Keratinocyte (primary cell): Measurements from ENCODE around the gene TNS3. TPM values are rescaled to one million over a fixed set of nuclear protein-coding genes. Genes with fewer than 3 reads are reported as not detected.

ENCODE experiments used
- DNase-seq: peaks from one replicate; pipeline ENCODE4 v3.0.0-alpha.2; 2011; ENCODE audit warnings: low read depth, missing footprints, low spot score
- FAIRE-seq: peaks from 2 replicates; lab custom pipeline; 2011; peaks lifted over from hg19 to GRCh38; lab: Jason Lieb, UNC
- H2AFZ ChIP-seq: 2 replicates; pipeline ENCODE4 v1.6.0; 2012; ENCODE audit warnings: low read length, control low read depth, inconsistent platforms; ENCODE audit not compliant: control insufficient read depth
- H3K27ac ChIP-seq: 2 replicates; pipeline ENCODE4 v1.5.1; 2011; ENCODE audit warnings: low read length; ENCODE audit not compliant: control insufficient read depth, insufficient read depth
- H3K27me3 ChIP-seq: 3 replicates; pipeline ENCODE4 v1.6.0; 2011; ENCODE audit warnings: low read length; ENCODE audit not compliant: control insufficient read depth, insufficient read depth; ENCODE audit errors: extremely low read depth
- H3K36me3 ChIP-seq, 2 experiments: 2 replicates in 1 of 2; 3 replicates in 1 of 2; pipeline ENCODE4 v1.5.1; 2011; ENCODE audit warnings: low read length in 2 of 2, mild to moderate bottlenecking in 1 of 2; ENCODE audit not compliant: control insufficient read depth in 2 of 2, insufficient read depth in 2 of 2; ENCODE audit errors: extremely low read depth in 1 of 2
- H3K4me1 ChIP-seq: 3 replicates; pipeline ENCODE4 v1.5.1; 2011; ENCODE audit warnings: low read length; ENCODE audit not compliant: control insufficient read depth, insufficient read depth; ENCODE audit errors: extremely low read depth
- H3K4me2 ChIP-seq: 3 replicates; pipeline ENCODE4 v1.6.0; 2011; ENCODE audit warnings: low read depth, low read length; ENCODE audit not compliant: control insufficient read depth, insufficient read depth; ENCODE audit errors: extremely low read depth
- H3K4me3 ChIP-seq, 3 experiments: fragments of 200-600 bp in 1 of 3; sonication (generic) in 1 of 3; 2 replicates in 2 of 3; 3 replicates in 1 of 3; pipeline ENCODE4 v1.5.1; 2011 to 2016; ENCODE audit warnings: low read length in 3 of 3, mild to moderate bottlenecking in 3 of 3, control low read depth in 2 of 3, inconsistent platforms in 1 of 3, low read depth in 1 of 3, mixed read lengths in 1 of 3, mixed run types in 1 of 3, moderate library complexity in 1 of 3; ENCODE audit not compliant: control insufficient read depth in 2 of 3, insufficient read depth in 2 of 3; ENCODE audit errors: extremely low read depth in 1 of 3
- H3K79me2 ChIP-seq: 2 replicates; pipeline ENCODE4 v1.6.0; 2012; ENCODE audit warnings: low read length; ENCODE audit not compliant: control insufficient read depth, insufficient read depth
- H3K9ac ChIP-seq: 3 replicates; pipeline ENCODE4 v1.6.0; 2011; ENCODE audit warnings: low read length; ENCODE audit not compliant: control insufficient read depth, insufficient read depth; ENCODE audit errors: extremely low read depth
- H3K9me1 ChIP-seq: 3 replicates; pipeline ENCODE4 v1.6.0; 2011; ENCODE audit warnings: low read length; ENCODE audit not compliant: control insufficient read depth, insufficient read depth; ENCODE audit errors: extremely low read depth
- H3K9me3 ChIP-seq: 2 replicates; pipeline ENCODE4 v1.5.1; 2012; ENCODE audit warnings: low read depth, low read length; ENCODE audit not compliant: control insufficient read depth
- H4K20me1 ChIP-seq: 3 replicates; pipeline ENCODE4 v1.6.0; 2011; ENCODE audit warnings: low read length; ENCODE audit not compliant: control insufficient read depth, insufficient read depth; ENCODE audit errors: extremely low read depth
- CTCF ChIP-seq, 3 experiments: IDR thresholded peaks in 1 of 3; conservative IDR thresholded peaks in 1 of 3; optimal IDR thresholded peaks in 1 of 3; 2 replicates in 2 of 3; 3 replicates in 1 of 3; pipeline versions ENCODE3 to v1.5.1; 2011; ENCODE audit warnings: low read length in 3 of 3, mild to moderate bottlenecking in 3 of 3, moderate library complexity in 2 of 3, control low read depth in 1 of 3, inconsistent platforms in 1 of 3; ENCODE audit not compliant: insufficient read depth in 2 of 3; ENCODE audit errors: extremely low read depth in 1 of 3
- EZH2 ChIP-seq: IDR thresholded peaks from one replicate; pipeline ENCODE4 v1.6.1; 2012; ENCODE audit warnings: inconsistent platforms, mild to moderate bottlenecking, low read length, moderate library complexity
- dilution Hi-C: fragments of 300-500 bp; cut with MboI; formaldehyde crosslinking; loops from one replicate; pipeline ENCODE4 v1.7.0; 2020; ENCODE audit warnings: low sequenced_read_pairs; ENCODE audit not compliant: extremely low pct_ligation_motif_present
- polyA plus RNA-seq, 5 experiments: library from polyadenylated mRNA; depleted of rRNA in 3 of 5; stranded (reverse) in 3 of 5; stranded (forward) in 1 of 5; unstranded in 1 of 5; fragments of >200 nt; gene quantifications; 1 replicate in 1 of 5; 2 replicates in 3 of 5; 3 replicates in 1 of 5; pipeline versions ENCODE4 v1.2.1 to v1.2.3, GENCODE V29; 2011 to 2012; ENCODE audit warnings: missing spikeins in 2 of 5, low read depth in 1 of 5, low replicate concordance in 1 of 5

TNS3 gene
- polyA plus RNA-seq, 1 donor (not counting 4 experiments of a cell fraction or from before 2014, with no cell fraction given), result 3.9 TPM

DNA sequence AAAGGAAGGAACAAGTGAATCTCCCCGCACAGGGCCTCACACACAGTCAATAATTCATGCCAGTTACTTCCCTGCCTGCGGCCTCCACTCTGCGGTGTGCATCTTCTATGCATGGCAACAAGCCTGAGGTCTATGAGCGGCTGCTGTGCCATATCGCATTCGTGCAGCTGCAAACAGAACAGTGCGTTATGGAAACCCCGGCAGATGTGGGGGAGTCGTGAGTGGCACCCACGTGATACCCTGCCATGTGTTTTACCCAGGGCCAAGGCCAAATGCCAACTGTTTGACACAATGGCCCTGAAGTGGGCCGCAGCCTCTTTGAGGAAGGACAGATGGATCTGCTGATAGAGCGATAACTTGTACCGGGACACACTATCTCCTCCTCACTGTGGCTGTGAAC is 13.4 kb downstream of the TNS3 start:
- Histone ChIP-seq H4K20me1 (no peaks in the 10 kb centered on the region), H3K9me1 (no peaks in the 10 kb centered on the region), H3K9me3 (no peaks in the 10 kb centered on the region), H2AFZ (no peak overlapping the region), H3K4me3 (no peak overlapping the region), H3K36me3 (no peaks in the 10 kb centered on the region), H3K4me1 (peaks cover 20% of the 10 kb centered on the region), H3K79me2 (no peaks in the 10 kb centered on the region), H3K27me3 (no peaks in the 10 kb centered on the region), H3K9ac (no peak overlapping the region), H3K4me2 (no peak overlapping the region), H3K27ac (no peak overlapping the region)
- dilution Hi-C loops, result no loop called here
- no peak for FAIRE-seq
- DNase-seq, result no peak
- TF ChIP-seq CTCF (optimal IDR thresholded peaks at IDR 0.05 in 1 of 3, IDR thresholded peaks at IDR 0.05 in 1 of 3, conservative IDR thresholded peaks at IDR 0.05 in 1 of 3; ENCODE audit: extremely low read depth in 1 of 3, insufficient read depth in 2 of 3, low read length in 3 of 3) (no peak), EZH2 (no peak)

DNA sequence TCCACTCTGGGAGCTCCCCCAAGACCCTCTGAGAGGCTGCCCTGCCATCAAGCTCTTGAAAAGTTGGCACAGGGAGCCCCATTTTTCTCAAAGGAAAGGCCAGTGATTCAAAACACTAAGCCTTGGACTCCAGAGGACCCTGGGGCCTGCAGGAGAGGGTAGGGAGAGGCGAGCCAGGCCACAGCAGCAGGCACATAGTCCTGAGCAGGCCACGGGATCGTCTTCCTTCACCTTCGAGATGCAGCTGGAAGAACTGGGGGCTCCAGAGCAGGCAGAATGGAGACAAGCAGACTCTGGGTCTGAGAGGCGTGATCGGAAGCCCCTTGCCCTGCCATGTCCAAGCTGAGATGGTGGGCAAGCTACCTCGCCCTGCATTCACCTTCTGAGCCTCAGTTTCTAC is 13.9 kb downstream of the TNS3 start:
- no peaks in the 10 kb centered on the region for H3K9me3 ChIP-seq
- no peak overlapping the region for H3K27ac ChIP-seq
- H3K9ac ChIP-seq, result no peak overlapping the region
- no peak for TF ChIP-seq CTCF (optimal IDR thresholded peaks at IDR 0.05 in 1 of 3, IDR thresholded peaks at IDR 0.05 in 1 of 3, conservative IDR thresholded peaks at IDR 0.05 in 1 of 3; ENCODE audit: extremely low read depth in 1 of 3, insufficient read depth in 2 of 3, low read length in 3 of 3)
- no peak for TF ChIP-seq EZH2
- no peak for FAIRE-seq
- H3K36me3 ChIP-seq, result no peaks in the 10 kb centered on the region
- H3K79me2 ChIP-seq, result no peaks in the 10 kb centered on the region
- no peak overlapping the region for H2AFZ ChIP-seq
- no peak for DNase-seq
- no peaks in the 10 kb centered on the region for H3K27me3 ChIP-seq
- H4K20me1 ChIP-seq, result no peaks in the 10 kb centered on the region
- dilution Hi-C loops, result no loop called here
- H3K4me1 ChIP-seq, result peaks cover 15% of the 10 kb centered on the region
- H3K4me3 ChIP-seq, result no peak overlapping the region
- no peaks in the 10 kb centered on the region for H3K9me1 ChIP-seq
- H3K4me2 ChIP-seq, result no peak overlapping the region
